Measurements from ENCODE around the gene NDUFAB1. TPM values are rescaled to one million over a fixed set of nuclear protein-coding genes. Genes with fewer than 3 reads are reported as not detected.
"Not testable (repeated sequence)": the region's sequence is repeated elsewhere in the genome, so short reads cannot be mapped to it uniquely, and the experiment has no call there.

The NDUFAB1 gene
- total RNA-seq, 6 experiments from 2014 or later = 79.4 to 101 (median 89.0) TPM

GRCh38 chr16:23634461-23635036 lies 38.4 kb upstream of the NDUFAB1 start:
- Mint-ChIP-seq H3K4me1 (ENCODE audit: low read depth) (no peaks in the 10 kb centered on the region), H3K27me3 (ENCODE audit: insufficient read depth) (no peaks in the 10 kb centered on the region; the same call in 1 of the 2 replicates), H3K9me3 (no peaks in the 10 kb centered on the region), H3K36me3 (ENCODE audit: low read depth) (peaks cover 18% of the 10 kb centered on the region), H3K27ac (no peak overlapping the region), H3K4me3 (no peak overlapping the region)
- no peak for TF ChIP-seq CTCF (IDR thresholded peaks at IDR 0.05)
- no peak for DNase-seq

- peaks cover 18% of the 10 kb centered on the region for H3K36me3 Mint-ChIP-seq (ENCODE audit: low read depth)
Measured at GRCh38 chr16:23631874-23632273, 35.8 kb upstream of the NDUFAB1 start.

GRCh38 chr16:23629516-23629915 lies 33.4 kb upstream of the NDUFAB1 start:
- no peak for TF ChIP-seq CTCF (IDR thresholded peaks at IDR 0.05)
- Mint-ChIP-seq H3K36me3 (ENCODE audit: low read depth) (peaks cover 9% of the 10 kb centered on the region; the same call in 1 of the 2 replicates), H3K27ac (no peak overlapping the region), H3K4me1 (ENCODE audit: low read depth) (no peaks in the 10 kb centered on the region), H3K4me3 (no peak overlapping the region), H3K27me3 (ENCODE audit: insufficient read depth) (no peaks in the 10 kb centered on the region; the same call in 1 of the 2 replicates), H3K9me3 (no peaks in the 10 kb centered on the region)
- no peak for DNase-seq

More at GRCh38 chr16:23631874-23632273, 35.8 kb upstream of the NDUFAB1 start:
- H3K27me3 Mint-ChIP-seq (ENCODE audit: insufficient read depth); H3K4me3 Mint-ChIP-seq; DNase-seq; H3K9me3 Mint-ChIP-seq; H3K27ac Mint-ChIP-seq; H3K4me1 Mint-ChIP-seq (ENCODE audit: low read depth): not testable (repeated sequence)

GRCh38 chr16:23624092-23624491 lies 28.0 kb upstream of the NDUFAB1 start:
- Mint-ChIP-seq H3K9me3 (no peaks in the 10 kb centered on the region), H3K4me3 (no peak overlapping the region), H3K27ac (no peak overlapping the region), H3K36me3 (ENCODE audit: low read depth) (peaks cover 26% of the 10 kb centered on the region), H3K27me3 (ENCODE audit: insufficient read depth) (no peaks in the 10 kb centered on the region), H3K4me1 (ENCODE audit: low read depth) (no peaks in the 10 kb centered on the region)
- DNase-seq = no peak
- TF ChIP-seq CTCF (IDR thresholded peaks at IDR 0.05) = no peak

- Mint-ChIP-seq H3K4me3 (no peak overlapping the region), H3K27ac (no peak overlapping the region), H3K27me3 (ENCODE audit: insufficient read depth) (no peaks in the 10 kb centered on the region), H3K4me1 (ENCODE audit: low read depth) (peaks cover 12% of the 10 kb centered on the region; the same call in 1 of the 2 replicates), H3K36me3 (ENCODE audit: low read depth) (peaks cover 28% of the 10 kb centered on the region), H3K9me3 (no peaks in the 10 kb centered on the region)
- no peak for DNase-seq
- no peak for TF ChIP-seq CTCF (IDR thresholded peaks at IDR 0.05)
Measured at GRCh38 chr16:23615805-23616204, 19.7 kb upstream of the NDUFAB1 start.

GRCh38 chr16:23611936-23612335 lies 15.8 kb upstream of the NDUFAB1 start:
- H3K36me3 Mint-ChIP-seq (ENCODE audit: low read depth) = peaks cover 20% of the 10 kb centered on the region
- peaks cover 18% of the 10 kb centered on the region for H3K4me1 Mint-ChIP-seq (ENCODE audit: low read depth)
- TF ChIP-seq CTCF (IDR thresholded peaks at IDR 0.05) = no peak
- no peaks in the 10 kb centered on the region for H3K27me3 Mint-ChIP-seq (ENCODE audit: insufficient read depth)
- H3K4me3 Mint-ChIP-seq = no peak overlapping the region
- no peak for DNase-seq
- H3K27ac Mint-ChIP-seq = no peak overlapping the region
- no peaks in the 10 kb centered on the region for H3K9me3 Mint-ChIP-seq

- H3K27ac Mint-ChIP-seq; H3K4me3 Mint-ChIP-seq; H3K9me3 Mint-ChIP-seq; H3K27me3 Mint-ChIP-seq (ENCODE audit: insufficient read depth); DNase-seq: not testable (repeated sequence)
- Mint-ChIP-seq H3K36me3 (ENCODE audit: low read depth) (peaks cover 14% of the 10 kb centered on the region), H3K4me1 (ENCODE audit: low read depth) (peaks cover 14% of the 10 kb centered on the region)
Measured at GRCh38 chr16:23610905-23611304, 14.8 kb upstream of the NDUFAB1 start.
